ENCODE results near the gene TSC2. TPM values are rescaled to one million over a fixed set of nuclear protein-coding genes. Genes with fewer than 3 reads are reported as not detected.
A peak's percentile ranks its signal among the peaks of the same experiment; 100 is the strongest.

Gene TSC2
- total and polyA plus RNA-seq, 2 of the 13 experiments (the other 11 are each of a cell fraction or from before 2014, with no cell fraction given): 19.6 to 40.4 TPM

DNA sequence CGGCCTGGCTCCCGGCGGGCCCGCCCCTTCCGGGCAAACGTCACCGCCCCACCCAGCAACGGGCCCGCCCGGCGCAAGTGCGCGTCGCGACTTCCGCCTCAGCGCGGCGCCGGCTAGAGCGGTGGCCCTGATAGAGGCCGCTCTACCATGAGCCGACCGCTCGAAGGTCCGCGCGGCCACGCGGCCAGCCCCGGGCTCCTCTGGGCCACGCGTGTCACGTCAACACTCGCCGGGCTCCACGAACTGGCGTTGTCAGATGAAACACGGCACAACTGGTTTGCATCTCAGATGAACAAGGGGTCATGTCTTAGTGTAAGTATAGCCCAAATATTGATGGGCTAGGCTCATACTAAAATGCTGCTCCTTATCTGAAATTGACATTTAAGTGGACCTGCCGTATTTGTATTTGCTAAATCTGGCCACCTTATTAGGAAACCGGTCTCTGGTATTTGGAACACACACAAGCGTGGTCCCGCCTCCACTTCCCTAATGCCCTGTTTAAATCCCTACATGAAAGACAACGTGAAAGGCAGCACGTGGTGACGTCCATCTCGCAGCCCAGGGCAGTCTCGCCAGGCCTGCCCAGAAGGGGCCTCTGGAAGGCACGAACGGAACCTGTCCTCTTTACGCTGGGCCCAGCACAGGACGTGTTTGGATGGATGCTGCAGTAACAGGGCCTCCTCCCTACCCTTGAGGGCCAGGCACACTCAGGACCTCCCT is 37.8 kb upstream of the TSC2 start, which contains the start of gene ZNF598 (continued):
- TF ChIP-seq, protein P1, sequence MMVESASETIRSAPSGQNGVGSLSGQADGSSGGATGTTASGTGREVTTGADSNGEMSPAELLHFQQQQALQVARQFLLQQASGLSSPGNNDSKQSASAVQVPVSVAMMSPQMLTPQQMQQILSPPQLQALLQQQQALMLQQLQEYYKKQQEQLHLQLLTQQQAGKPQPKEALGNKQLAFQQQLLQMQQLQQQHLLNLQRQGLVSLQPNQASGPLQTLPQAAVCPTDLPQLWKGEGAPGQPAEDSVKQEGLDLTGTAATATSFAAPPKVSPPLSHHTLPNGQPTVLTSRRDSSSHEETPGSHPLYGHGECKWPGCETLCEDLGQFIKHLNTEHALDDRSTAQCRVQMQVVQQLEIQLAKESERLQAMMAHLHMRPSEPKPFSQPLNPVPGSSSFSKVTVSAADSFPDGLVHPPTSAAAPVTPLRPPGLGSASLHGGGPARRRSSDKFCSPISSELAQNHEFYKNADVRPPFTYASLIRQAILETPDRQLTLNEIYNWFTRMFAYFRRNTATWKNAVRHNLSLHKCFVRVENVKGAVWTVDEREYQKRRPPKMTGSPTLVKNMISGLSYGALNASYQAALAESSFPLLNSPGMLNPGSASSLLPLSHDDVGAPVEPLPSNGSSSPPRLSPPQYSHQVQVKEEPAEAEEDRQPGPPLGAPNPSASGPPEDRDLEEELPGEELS (CRISPR knock-in tag; IDR thresholded peaks at IDR 0.05): no peak
- TF ChIP-seq ZNF224 (CRISPR knock-in tag; IDR thresholded peaks at IDR 0.05) (0 out of 2 replicates have a peak, but pooled peaks have one; percentile 61), ZEB1 (IDR thresholded peaks at IDR 0.05; ENCODE audit: insufficient replicate concordance, low read depth) (no peak), ASH2L (IDR thresholded peaks at IDR 0.05; ENCODE audit: insufficient read length, low read depth, low read length) (peak; percentile 49), ZNF788 (CRISPR knock-in tag; IDR thresholded peaks at IDR 0.05; ENCODE audit: borderline replicate concordance) (no peak; the same call in 1 of the 2 replicates), ZFP36L1 (CRISPR knock-in tag; IDR thresholded peaks at IDR 0.05) (no peak), TBP (CRISPR knock-in tag; IDR thresholded peaks at IDR 0.05) (no peak), ZNF274 (CRISPR knock-in tag; IDR thresholded peaks at IDR 0.05) (peak; percentile 81), ETV6 (CRISPR knock-in tag; conservative IDR thresholded peaks at IDR 0.05) (no peak), ZNF136 (CRISPR knock-in tag; IDR thresholded peaks at IDR 0.05; ENCODE audit: low read depth) (no peak), FOXC1 (CRISPR knock-in tag; IDR thresholded peaks at IDR 0.05; ENCODE audit: borderline replicate concordance) (peak; percentile 62; the same call in 1 of the 2 replicates), KLF11 (CRISPR knock-in tag; IDR thresholded peaks at IDR 0.05) (no peak), TBL1XR1 (IDR thresholded peaks at IDR 0.05; ENCODE audit: borderline replicate concordance, low read length, partially characterized antibody) (no peak), TEAD3 (CRISPR knock-in tag; optimal IDR thresholded peaks at IDR 0.05; ENCODE audit: borderline replicate concordance) (no peak), TAF1 (CRISPR knock-in tag; IDR thresholded peaks at IDR 0.05) (peak; percentile 81), KDM5B (CRISPR knock-in tag; IDR thresholded peaks at IDR 0.05; ENCODE audit: borderline replicate concordance) (peak; percentile 83; the same call in 1 of the 2 replicates), CC2D1A (CRISPR knock-in tag; IDR thresholded peaks at IDR 0.05) (no peak), SALL1 (CRISPR knock-in tag; IDR thresholded peaks at IDR 0.05) (peak; percentile 66)
- TF ChIP-seq, protein P2, sequence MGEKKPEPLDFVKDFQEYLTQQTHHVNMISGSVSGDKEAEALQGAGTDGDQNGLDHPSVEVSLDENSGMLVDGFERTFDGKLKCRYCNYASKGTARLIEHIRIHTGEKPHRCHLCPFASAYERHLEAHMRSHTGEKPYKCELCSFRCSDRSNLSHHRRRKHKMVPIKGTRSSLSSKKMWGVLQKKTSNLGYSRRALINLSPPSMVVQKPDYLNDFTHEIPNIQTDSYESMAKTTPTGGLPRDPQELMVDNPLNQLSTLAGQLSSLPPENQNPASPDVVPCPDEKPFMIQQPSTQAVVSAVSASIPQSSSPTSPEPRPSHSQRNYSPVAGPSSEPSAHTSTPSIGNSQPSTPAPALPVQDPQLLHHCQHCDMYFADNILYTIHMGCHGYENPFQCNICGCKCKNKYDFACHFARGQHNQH (CRISPR knock-in tag; IDR thresholded peaks at IDR 0.05): peak; percentile 96
- TF ChIP-seq, protein P3, sequence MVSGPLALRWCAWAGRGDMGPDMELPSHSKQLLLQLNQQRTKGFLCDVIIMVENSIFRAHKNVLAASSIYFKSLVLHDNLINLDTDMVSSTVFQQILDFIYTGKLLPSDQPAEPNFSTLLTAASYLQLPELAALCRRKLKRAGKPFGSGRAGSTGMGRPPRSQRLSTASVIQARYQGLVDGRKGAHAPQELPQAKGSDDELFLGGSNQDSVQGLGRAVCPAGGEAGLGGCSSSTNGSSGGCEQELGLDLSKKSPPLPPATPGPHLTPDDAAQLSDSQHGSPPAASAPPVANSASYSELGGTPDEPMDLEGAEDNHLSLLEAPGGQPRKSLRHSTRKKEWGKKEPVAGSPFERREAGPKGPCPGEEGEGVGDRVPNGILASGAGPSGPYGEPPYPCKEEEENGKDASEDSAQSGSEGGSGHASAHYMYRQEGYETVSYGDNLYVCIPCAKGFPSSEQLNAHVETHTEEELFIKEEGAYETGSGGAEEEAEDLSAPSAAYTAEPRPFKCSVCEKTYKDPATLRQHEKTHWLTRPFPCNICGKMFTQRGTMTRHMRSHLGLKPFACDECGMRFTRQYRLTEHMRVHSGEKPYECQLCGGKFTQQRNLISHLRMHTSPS (CRISPR knock-in tag; IDR thresholded peaks at IDR 0.05; ENCODE audit: low read depth): no peak
- TF ChIP-seq, protein P4, sequence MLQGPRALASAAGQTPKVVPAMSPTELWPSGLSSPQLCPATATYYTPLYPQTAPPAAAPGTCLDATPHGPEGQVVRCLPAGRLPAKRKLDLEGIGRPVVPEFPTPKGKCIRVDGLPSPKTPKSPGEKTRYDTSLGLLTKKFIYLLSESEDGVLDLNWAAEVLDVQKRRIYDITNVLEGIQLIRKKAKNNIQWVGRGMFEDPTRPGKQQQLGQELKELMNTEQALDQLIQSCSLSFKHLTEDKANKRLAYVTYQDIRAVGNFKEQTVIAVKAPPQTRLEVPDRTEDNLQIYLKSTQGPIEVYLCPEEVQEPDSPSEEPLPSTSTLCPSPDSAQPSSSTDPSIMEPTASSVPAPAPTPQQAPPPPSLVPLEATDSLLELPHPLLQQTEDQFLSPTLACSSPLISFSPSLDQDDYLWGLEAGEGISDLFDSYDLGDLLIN (CRISPR knock-in tag; IDR thresholded peaks at IDR 0.05; ENCODE audit: borderline replicate concordance): no peak
- TF ChIP-seq, protein P5, sequence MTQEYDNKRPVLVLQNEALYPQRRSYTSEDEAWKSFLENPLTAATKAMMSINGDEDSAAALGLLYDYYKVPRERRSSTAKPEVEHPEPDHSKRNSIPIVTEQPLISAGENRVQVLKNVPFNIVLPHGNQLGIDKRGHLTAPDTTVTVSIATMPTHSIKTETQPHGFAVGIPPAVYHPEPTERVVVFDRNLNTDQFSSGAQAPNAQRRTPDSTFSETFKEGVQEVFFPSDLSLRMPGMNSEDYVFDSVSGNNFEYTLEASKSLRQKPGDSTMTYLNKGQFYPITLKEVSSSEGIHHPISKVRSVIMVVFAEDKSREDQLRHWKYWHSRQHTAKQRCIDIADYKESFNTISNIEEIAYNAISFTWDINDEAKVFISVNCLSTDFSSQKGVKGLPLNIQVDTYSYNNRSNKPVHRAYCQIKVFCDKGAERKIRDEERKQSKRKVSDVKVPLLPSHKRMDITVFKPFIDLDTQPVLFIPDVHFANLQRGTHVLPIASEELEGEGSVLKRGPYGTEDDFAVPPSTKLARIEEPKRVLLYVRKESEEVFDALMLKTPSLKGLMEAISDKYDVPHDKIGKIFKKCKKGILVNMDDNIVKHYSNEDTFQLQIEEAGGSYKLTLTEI (CRISPR knock-in tag; conservative IDR thresholded peaks at IDR 0.05): no peak
